ENCODE measurements around the gene PCDH9. TPM values are rescaled to one million over a fixed set of nuclear protein-coding genes. Genes with fewer than 3 reads are reported as not detected.

Gene PCDH9
- total and polyA plus RNA-seq, 2 experiments from 2014 or later: 0.31 to 0.52 TPM

GRCh38 chr13:67015976-67016600 is 214.0 kb downstream of the PCDH9 start:
- H4K20me1 ChIP-seq (replicated peaks; ENCODE audit: insufficient read depth): no peaks in the 10 kb centered on the region
- TF ChIP-seq JUNB (IDR thresholded peaks at IDR 0.05; ENCODE audit: unreplicated experiment) (no peak), EZH2 (IDR thresholded peaks at IDR 0.05; ENCODE audit: low read depth, unreplicated experiment) (no peak), POLR2AphosphoS5 (IDR thresholded peaks at IDR 0.05; ENCODE audit: low read depth) (no peak), REST (IDR thresholded peaks at IDR 0.05; ENCODE audit: unreplicated experiment) (no peak), STAT1 (IDR thresholded peaks at IDR 0.05; ENCODE audit: unreplicated experiment) (no peak), ZNF462 (CRISPR knock-in tag; IDR thresholded peaks at IDR 0.05) (no peak), ETS1 (IDR thresholded peaks at IDR 0.05) (no peak), ZNF331 (CRISPR knock-in tag; IDR thresholded peaks at IDR 0.05; ENCODE audit: low read depth) (no peak), EZH2phosphoT487 (IDR thresholded peaks at IDR 0.05; ENCODE audit: unreplicated experiment) (no peak), ZNF114 (CRISPR knock-in tag; IDR thresholded peaks at IDR 0.05) (no peak), CTCF (conservative IDR thresholded peaks at IDR 0.05; ENCODE audit: low read depth in 2 of 2) (no peak), NANOG (IDR thresholded peaks at IDR 0.05; ENCODE audit: borderline replicate concordance) (no peak), CREB1 (CRISPR knock-in tag; IDR thresholded peaks at IDR 0.05; ENCODE audit: low read depth) (no peak)
- H3F3A ChIP-seq (replicated peaks; ENCODE audit: low read depth): no peaks in the 10 kb centered on the region
- H3K27me3 ChIP-seq (ENCODE audit: insufficient read depth): no peaks in the 10 kb centered on the region
- Mint-ChIP-seq H3K27ac (no peak overlapping the region), H3K4me1 (peaks cover 6% of the 10 kb centered on the region), H3K9me3 (no peaks in the 10 kb centered on the region), H3K4me3 (no peak overlapping the region), H3K36me3 (ENCODE audit: low read depth) (no peaks in the 10 kb centered on the region), H3K27me3 (ENCODE audit: insufficient read depth, low read depth, poor library complexity) (no peaks in the 10 kb centered on the region)
- H3K4me2 ChIP-seq: no peak overlapping the region
- no peak overlapping the region for H2AFZ ChIP-seq
- no peaks in the 10 kb centered on the region for H3K36me3 ChIP-seq (ENCODE audit: insufficient read depth)
- H3K9me2 ChIP-seq (ENCODE audit: insufficient read depth): no peaks in the 10 kb centered on the region
- H3K27ac ChIP-seq (ENCODE audit: low read depth): no peak overlapping the region
- H3K4me3 ChIP-seq: no peak overlapping the region
- DNase-seq (ENCODE audit: low spot score): no peak
- no peak for ATAC-seq
- H3K4me1 ChIP-seq (ENCODE audit: insufficient read depth): no peaks in the 10 kb centered on the region
- no peaks in the 10 kb centered on the region for H3K79me2 ChIP-seq (replicated peaks; ENCODE audit: insufficient read depth)

Measured in GM23338 (cell line).